Measurements from ENCODE around the gene RAB18.
A peak's percentile ranks its signal among the peaks of the same experiment; 100 is the strongest.
"Not testable (repeated sequence)": the region's sequence is repeated elsewhere in the genome, so short reads cannot be mapped to it uniquely, and the experiment has no call there.

Gene RAB18

DNA sequence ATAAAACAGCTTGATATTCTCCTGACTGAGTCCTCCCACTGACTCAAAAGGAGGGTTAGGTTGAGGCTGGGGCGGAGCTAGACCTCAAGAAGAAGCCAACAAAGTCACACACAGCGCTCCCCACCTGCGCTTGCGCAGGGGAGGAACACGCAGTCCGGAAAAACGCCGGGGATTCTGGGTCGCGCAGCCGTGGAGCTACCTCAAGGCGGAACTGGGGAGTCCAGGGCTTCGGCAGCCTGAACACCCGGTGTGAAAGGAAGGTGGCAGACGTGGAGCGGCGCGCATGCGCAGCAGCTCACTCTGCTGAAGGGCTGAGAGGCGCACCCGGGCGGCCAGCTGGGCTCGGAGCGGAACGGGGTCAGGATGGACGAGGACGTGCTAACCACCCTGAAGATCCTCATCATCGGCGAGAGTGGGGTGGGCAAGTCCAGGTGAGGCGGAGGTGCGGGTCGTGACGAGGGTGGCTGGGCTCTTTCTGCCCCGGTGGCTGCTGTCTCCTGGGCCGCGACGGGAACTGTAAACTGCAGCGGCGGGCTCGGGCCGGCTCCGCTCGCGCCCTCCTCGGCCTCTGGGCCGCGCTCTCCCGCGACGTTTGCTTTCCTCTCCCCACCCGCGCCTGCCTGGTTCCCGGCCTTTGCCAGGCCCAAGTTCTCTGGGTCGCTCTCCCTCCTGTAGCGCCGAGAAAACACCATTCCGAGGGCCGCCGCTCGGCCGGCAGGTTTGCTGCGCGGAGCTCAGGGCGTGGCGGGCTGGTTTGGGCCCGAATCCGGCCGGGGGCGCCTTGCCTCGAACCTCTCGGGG is at the start of gene RAB18:
RAB18 (plus strand) TSS at position 298 of the 801 bp plus-strand sequence; CDS start at position 364, 66 bp downstream.
- DNase-seq (ENCODE audit: low read depth, low spot score): peak; percentile 99

DNA sequence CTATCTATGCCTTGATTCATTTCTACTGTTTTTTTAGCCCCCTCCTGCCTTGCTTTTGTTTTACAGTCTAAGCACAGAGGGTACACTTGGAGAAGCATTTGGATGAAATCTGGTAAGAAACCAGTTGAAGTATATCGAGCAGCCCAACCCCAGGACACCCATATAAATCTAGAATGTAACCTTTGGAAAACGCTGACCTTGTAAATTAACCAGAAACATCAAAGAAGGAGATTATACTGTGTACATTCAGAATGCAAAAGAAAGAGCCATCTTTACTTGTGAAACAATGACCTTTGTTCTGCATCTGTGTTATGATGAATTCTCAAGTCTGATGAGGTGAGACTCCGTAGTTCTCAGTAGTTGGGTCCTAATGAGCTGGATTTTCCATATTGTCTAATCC is 49.3 kb upstream of the RAB18 start:
- DNase-seq (ENCODE audit: low read depth, low spot score): no peak

DNA sequence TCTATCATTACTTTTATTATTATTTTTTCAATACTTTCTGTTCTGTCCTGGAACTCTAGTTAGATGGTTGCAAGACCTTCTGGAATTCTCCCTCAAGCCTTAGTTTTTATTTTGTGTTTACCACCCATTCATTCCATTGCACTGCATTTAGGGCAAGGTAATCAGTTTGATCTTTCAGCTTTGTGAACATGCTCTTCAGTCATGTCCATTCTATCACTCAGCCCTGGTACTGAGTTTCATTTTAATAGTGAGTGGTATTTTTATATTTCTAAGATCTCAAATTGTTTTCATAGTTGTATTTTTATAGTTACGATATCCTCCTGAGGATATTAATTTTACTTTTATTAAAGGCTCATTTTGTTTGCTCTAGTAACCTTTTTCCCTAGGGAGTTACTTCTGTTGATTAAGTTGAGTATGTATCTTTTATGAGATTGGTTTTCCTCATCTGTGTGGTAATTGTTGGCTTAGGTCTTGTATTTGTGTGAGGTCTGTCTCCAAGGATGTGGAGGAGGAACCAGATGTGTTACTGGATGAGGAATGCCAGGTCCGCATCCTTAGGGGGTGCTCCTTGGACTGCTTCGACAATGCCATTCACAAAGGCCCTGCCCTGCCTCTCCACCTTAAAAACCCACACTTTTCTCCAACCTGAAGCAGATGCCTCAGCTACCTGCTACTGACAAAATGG is 46.7 kb upstream of the RAB18 start:
- no peak for DNase-seq (ENCODE audit: low read depth, low spot score)

DNA sequence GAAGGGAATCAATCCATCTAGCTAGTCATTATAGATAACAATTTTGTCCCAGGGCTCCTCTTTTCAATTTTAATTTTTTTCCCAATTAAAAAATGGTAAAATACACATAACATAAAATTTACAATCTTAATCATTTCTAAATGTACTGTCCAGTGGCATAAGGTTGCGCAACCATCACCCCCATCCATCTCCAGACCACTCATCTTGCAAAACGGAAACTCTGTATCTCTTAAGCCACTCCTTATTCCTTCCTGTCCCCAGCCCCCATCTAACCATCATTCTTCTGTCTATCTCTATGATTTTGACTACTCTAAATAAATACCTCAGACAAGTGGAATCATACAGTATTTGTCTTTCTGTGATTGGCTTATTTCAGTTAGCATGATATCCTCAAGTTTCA is 46.1 kb upstream of the RAB18 start:
- no peak for DNase-seq (ENCODE audit: low read depth, low spot score)

DNA sequence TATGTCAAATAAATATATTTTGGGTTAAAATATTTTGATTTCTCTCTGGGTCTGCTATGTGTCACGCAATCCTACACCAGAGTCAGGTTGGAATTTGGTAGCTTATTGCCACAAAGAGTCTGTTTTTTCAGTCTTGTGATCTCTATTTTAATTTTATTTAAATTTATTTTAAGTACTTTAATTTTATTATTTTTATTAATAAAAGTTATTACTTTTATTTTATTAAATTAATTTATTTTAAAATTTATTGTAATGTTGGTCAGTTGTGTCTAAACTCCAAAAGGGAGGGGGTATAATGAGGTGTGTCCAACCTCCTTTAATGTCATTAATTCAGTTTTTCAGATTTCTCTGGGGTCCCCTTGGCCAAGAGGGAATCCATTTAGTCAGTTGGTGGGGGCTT is 42.8 kb upstream of the RAB18 start:
- no peak for DNase-seq (ENCODE audit: low read depth, low spot score)

DNA sequence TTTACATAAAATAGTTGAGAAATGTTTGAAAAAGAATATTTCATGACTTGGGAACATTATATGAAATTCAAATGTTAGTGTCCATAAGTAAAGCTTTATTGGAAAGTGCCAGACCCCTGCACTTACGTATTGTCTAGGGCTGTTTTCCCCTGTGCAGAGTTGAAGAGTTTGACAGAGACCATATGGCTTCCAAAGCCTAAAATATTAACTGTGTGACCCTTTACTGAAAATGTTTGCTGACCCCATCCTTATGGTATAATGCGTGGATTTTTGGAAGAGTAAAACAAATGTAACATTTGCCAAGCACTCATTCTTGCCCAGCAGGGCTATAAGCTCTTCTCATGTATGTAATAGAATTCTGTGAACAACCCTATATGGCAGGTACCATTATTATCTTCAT is 40.1 kb upstream of the RAB18 start:
- DNase-seq (ENCODE audit: low read depth, low spot score): no peak

DNA sequence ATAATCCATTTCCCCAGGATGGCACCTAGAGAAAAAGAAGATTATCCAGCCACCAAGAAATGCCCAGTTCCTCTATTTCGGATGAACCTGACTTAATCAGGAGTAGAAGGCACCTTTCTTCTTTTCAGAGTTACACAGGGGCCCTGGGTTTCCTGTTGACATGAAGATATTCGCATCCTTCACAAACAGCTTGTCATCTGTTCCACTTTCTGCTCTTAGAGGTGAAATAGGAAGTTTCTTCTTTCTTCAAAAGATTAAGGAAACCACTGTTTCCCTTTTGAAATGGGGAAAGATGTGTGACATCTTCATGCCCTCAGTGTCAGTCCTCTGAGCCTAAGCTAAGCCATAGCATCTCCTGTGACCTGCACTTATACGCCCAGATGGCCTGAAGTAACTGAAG is 39.1 kb upstream of the RAB18 start:
- no peak for DNase-seq (ENCODE audit: low read depth, low spot score)

DNA sequence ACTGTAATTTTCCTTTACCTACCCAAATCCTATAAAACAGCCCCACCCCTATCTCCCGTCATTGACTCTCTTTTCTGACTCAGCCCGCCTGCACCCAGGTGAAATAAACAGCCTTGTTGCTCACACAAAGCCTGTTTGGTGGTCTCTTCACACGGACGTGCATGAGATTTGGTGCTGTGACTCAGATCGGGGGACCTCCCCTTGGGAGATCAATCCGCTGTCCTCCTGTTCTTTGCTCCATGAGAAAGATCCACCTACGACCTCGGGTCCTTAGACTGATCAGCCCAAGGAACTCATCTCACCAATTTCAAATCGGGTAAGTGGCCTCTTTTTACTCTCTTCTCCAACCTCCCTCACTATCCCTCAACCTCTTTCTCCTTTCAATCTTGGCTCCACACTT is 38.5 kb upstream of the RAB18 start:
- not testable (repeated sequence) for DNase-seq (ENCODE audit: low read depth, low spot score)

DNA sequence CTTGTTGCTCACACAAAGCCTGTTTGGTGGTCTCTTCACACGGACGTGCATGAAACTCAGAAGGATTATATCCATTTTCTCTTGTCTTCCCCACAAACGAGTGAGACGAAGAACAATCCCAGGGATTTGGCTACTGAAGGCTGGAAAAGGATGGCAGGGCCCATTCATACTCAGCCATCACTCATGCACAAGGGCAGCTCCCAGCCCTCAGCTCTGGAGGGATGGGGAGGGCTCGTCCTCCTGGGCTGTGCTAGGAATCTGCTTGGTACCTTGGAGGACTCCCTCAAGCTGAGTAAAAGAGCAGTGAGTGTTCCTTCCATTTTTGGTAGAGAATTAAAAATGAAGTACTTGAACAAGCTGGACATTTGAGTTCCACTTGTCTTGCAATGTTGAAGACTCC is 33.2 kb upstream of the RAB18 start:
- DNase-seq (ENCODE audit: low read depth, low spot score): no peak

DNA sequence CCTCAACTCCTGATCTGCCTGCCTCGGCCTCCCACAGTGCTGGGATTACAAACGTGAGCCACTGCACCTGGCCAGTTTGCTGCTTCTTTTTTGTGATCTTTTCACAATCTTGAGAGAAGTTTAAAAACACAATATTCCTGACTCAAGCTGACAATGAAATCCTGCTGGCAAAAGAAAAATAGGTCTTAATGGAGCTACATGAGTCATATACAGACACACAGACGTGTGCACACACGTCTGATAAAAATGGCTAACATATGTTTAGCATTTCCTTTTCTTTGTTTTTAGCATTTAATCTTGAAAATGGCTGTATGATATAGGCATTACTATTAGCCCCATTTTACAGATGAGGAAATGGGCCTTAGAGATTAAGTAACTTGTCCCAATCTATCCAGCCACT is 29.4 kb upstream of the RAB18 start:
- no peak for DNase-seq (ENCODE audit: low read depth, low spot score)

DNA sequence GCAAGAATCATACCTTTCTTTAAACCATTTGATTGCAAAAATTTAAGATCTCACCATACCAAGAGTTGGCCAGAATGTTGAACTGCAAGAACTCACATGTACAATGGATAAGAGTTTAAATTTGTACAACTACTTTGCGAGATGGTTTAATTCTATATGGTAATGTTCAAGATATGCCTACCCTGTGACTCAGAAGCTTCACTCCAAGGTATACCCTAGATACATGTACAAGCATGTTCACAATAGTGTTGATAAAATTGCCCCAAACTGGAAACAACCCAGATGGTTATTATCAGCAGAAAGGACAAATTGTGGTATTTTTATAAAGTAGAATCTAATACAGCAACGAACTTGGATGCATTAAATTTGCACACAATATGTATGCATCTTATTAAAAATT is 25.1 kb upstream of the RAB18 start:
- no peak for DNase-seq (ENCODE audit: low read depth, low spot score)

DNA sequence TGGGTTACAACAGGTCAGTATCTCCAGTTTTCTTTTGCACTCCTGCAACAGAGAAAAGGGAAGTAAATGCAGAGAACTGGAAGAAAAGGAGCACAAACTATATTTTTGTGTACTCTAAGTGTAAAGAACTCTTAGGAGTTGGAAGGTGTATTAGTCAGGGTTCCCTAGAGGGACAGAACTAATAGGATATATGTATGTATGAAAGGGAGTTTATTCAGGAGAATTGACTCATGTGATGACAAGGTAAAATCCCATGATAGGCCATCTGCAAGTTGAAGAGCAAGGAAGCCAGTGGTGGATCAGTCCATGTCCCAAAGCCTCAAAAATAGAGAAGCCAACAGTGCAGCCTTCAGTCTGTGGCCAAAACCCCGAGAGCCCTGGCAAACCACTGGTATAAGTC is 22.6 kb upstream of the RAB18 start:
- no peak for DNase-seq (ENCODE audit: low read depth, low spot score)

DNA sequence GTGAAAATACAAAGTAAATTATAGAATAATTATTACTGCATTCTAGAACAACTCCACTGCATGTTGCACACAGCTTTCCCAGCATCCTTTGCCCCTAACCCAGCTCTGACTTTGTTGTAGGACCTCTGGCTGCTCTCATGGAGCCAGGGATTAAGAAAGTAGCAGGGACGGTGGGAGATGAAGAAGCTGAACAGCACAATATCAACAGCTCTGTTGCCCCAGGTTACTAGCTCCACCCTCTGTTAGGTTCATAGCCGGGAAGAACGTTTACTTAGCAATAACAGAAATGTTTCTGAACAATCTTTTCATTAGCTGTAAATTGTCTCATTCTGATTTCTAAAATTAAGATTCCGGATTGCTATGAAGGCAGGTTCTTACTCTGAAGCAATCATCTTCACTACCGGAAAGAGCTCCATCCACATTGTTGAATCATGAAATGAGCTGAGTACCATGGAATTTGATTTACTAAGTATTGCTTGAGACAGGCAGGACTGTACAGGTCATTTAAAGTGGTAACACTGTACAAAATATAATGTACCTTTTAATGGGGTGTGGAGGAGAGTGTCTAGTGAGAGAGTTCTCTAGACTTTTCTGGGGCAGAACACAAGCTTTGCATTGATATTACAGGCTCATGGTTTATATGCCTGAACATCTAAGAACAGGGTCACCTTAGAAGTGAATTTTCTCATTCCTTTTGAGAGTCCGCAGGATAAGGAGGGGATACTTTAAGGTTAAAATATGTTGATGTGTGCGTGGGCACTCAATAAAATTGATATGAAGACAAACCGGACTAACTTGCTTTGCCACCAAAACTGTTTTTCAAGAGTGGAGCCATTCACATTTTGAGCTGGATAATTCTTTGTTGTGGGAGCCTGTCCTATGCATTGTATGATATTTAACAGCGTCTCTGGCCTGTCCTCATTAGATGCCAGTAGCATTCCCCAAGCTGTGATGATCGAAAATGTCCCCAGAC is 20.8 kb upstream of the RAB18 start:
- no peak for DNase-seq (ENCODE audit: low read depth, low spot score)

DNA sequence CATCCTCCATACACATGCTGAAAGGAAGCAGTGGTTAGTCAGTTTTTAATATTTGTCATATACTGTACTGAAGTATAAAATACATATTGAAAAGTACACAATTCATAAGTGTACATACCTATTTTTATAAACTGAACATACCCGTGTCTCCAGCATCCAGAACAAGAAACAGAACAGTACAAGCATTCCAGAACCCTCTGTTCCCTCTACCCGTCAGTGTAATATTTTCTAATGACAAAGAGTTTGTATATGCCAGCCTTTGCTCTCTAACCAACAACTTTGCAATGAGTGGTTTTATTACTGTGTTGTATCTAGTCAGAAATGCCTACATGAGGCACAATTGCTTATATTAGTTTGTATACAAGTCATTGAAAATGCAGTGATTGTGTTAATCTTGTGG is 18.7 kb upstream of the RAB18 start:
- no peak for DNase-seq (ENCODE audit: low read depth, low spot score)

DNA sequence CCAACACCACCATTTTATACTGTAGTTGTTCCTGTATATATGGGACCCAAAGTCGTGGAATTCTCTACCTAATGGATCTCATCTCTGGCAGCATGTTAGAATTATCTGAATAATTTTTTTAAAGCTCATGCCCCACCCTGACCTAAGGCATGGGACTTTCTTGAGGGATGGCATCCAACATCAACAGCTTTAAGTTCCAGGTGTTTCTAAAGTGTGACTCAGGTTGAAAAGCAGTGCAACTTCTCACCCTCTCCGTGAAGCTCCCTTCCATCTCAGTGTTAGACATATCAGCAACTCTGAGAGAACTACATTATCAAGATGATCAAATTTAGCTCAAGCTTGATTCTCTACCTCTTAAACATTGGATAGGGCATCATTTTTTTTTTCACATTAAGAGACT is 18.1 kb upstream of the RAB18 start:
- no peak for DNase-seq (ENCODE audit: low read depth, low spot score)

DNA sequence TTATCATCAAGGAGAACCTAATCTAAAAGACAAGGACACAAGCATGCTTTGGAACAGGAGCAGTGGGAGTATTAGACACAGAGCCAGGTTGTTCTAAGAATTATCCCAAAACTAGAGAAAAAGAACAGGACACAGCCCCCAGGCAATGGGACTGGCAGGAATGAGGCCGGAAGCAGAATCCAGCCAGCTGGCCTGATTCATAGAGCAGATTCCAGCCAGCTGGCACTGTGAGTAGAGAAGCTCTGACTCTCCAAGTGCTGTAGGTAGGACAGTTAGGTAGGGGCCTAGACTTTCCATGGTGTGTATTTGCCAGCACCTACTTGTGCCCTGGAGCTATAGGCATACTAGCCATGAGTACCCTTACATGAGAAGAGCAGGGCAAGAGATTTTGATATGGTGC is 13.3 kb upstream of the RAB18 start:
- DNase-seq (ENCODE audit: low read depth, low spot score): no peak

DNA sequence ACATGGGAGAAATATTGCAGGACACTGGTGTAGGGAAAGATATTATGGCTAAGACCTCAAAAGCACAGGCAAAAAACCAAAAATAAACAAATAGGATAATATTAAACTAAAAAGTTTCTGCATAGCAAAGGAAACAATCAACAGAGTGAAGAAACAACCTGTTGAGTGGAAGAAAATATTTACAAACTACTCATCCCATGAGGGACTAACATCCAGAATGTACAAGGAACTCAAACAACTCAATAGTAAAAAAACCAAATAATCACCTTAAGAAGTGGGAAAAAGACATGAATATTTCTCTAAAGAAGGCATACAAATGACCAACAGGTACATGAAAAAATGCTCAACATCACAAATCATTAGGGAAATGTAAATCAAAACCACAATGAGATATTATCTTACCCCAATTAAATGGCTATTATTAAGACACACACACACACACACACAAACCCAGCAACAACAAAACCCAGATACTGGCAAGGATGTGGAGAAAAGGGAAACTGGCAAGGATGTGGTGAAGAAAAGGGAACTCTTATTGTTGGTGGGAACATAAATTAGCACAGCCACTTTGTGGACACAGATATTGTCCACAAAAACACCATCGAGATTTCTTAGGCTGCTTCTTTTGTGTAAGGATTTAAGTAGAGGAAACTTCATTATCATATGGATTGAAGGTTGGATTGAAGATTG is 9.8 kb upstream of the RAB18 start:
- no peak for DNase-seq (ENCODE audit: low read depth, low spot score)

DNA sequence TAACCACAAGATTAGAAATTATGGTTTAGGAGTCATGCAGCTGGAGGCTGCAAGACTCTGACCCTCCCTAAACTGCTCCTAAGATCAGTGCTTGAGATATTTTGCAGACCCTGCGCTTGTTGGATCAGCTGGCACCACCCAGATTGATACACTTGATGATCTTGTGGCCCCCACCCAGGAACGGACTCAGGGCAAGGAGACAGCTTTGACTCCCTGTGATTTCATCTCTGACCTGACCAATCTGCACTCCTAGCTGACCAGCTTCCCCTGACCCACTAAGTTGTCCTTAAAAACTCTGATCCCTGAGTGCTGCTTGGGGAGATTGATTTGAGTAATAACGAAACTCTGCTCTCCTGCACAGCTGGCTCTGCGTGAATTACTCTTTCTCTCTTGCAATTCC is 8.0 kb upstream of the RAB18 start:
- no peak for DNase-seq (ENCODE audit: low read depth, low spot score)

DNA sequence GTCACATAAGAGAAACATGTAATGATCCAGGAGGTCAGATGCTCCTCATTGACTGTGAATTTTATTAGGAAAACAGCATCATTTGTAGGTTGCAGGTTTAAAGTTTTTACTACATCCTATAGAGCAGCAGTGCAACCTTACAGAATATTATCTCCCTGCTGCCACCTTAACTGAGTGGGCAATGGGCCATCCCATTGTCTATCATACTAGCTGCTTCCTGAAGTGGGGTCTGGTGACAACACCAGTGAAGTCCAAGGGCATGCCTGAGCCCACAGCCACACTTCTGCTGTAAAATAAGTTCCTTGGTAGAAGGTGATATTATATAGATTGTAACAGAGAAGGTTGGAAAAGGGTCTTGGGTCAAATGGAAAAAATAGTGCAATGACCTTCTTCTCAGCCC is 4.0 kb upstream of the RAB18 start:
- no peak for DNase-seq (ENCODE audit: low read depth, low spot score)

DNA sequence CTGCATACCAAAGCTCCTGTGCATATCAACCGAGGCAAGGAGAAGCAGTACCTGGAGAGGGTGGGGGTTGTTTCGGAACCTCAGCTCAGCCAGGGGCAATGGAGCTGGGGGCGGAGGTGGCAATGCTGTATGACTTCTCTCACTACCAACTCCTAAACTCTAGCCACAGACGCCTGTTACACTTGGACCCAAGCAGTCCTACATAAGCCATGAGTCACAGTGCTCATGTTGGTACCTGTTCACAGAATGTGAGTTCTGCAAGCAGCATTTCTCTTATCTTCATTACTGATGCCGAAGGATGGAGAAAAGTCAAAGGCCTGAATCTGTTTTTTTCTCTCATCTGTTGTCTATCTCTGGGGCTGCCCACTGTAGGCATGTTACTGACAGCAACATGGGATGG is 3.2 kb upstream of the RAB18 start:
- DNase-seq (ENCODE audit: low read depth, low spot score): no peak

DNA sequence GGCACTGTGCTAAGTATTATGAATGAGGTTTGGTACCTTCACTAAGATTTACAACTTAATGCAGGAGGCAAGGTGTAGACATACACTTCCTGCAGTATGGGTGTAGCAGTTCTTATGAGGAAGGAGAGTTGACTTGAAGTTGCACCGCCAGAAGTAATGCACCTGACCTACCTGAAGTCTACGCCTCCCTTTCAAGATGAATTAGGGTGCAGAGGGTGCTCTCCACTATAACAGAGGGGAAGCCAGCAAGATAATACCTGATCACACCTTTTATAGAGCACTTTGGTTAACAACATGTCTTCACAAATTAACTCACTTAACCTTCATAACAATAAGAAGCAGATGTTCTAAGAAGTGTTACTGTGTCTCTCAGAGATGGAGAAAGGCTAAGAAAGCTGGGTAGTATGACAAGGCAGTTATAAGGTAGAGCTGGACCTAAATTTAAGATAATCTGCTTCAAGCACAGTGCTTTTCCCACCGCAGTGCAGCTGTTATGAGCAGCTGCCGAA is 552 bp upstream of the RAB18 start:
- no peak for DNase-seq (ENCODE audit: low read depth, low spot score)
